CD14-positive monocyte (primary cell): ENCODE results near the gene SETD1B. TPM values are rescaled to one million over a fixed set of nuclear protein-coding genes. Genes with fewer than 3 reads are reported as not detected.

Experiments used
- DNase-seq, 3 donors: peaks; one replicate each; pipeline ENCODE4 v3.0.0-alpha.2; 2011 to 2022
- H2AFZ ChIP-seq: 2 replicates; pipeline ENCODE4 v1.6.0; 2012; ENCODE audit warnings: mild to moderate bottlenecking, low read depth, low read length, inconsistent platforms; ENCODE audit not compliant: insufficient read depth, poor library complexity, severe bottlenecking
- H3K27ac ChIP-seq, 2 donors: 1 replicate in 1 of 2; 2 replicates in 1 of 2; pipeline ENCODE4 v1.5.1; 2012 to 2013; ENCODE audit warnings: low read length in 2 of 2, control low read depth in 1 of 2, inconsistent platforms in 1 of 2, low read depth in 1 of 2, mild to moderate bottlenecking in 1 of 2
- H3K27me3 ChIP-seq, 2 donors: one replicate each; pipeline versions ENCODE4 v1.6.0 to v1.6.1; 2011 to 2013; ENCODE audit warnings: low read length in 2 of 2; ENCODE audit not compliant: control insufficient read depth in 2 of 2, insufficient read depth in 2 of 2
- H3K36me3 ChIP-seq, 2 donors: replicated peaks in 1 of 2; 1 replicate in 1 of 2; 2 replicates in 1 of 2; pipeline versions ENCODE4 v1.5.1 to v1.6.1; 2012 to 2013; ENCODE audit warnings: low read length in 2 of 2, control low read depth in 1 of 2, inconsistent platforms in 1 of 2, mild to moderate bottlenecking in 1 of 2; ENCODE audit not compliant: insufficient read depth in 2 of 2, control insufficient read depth in 1 of 2
- H3K4me1 ChIP-seq, 2 donors: 1 replicate in 1 of 2; 2 replicates in 1 of 2; pipeline versions ENCODE4 v1.5.1 to v1.6.1; 2012 to 2013; ENCODE audit warnings: low read length in 2 of 2, control low read depth in 1 of 2, inconsistent platforms in 1 of 2, mild to moderate bottlenecking in 1 of 2, moderate library complexity in 1 of 2; ENCODE audit not compliant: insufficient read depth in 2 of 2, control insufficient read depth in 1 of 2
- H3K4me2 ChIP-seq: replicated peaks from 2 replicates; pipeline ENCODE3; 2012; ENCODE audit warnings: low read length, moderate library complexity, mild to moderate bottlenecking; ENCODE audit not compliant: poor library complexity, severe bottlenecking; ENCODE audit errors: extremely low read depth
- H3K4me3 ChIP-seq, 3 experiments: fragments of 200-600 bp in 1 of 3; sonication (generic) in 1 of 3; replicated peaks in 1 of 3; 1 replicate in 2 of 3; 2 replicates in 1 of 3; pipeline ENCODE4 v1.5.1; 2011 to 2013; ENCODE audit warnings: low read length in 3 of 3, mild to moderate bottlenecking in 3 of 3, control low read depth in 2 of 3, low read depth in 2 of 3, inconsistent platforms in 1 of 3, moderate library complexity in 1 of 3
- H3K79me2 ChIP-seq: 2 replicates; pipeline ENCODE4 v1.6.0; 2012; ENCODE audit warnings: mild to moderate bottlenecking, control low read depth, inconsistent platforms, low read length, moderate library complexity; ENCODE audit not compliant: insufficient read depth
- H3K9ac ChIP-seq: 2 replicates; pipeline ENCODE4 v1.6.0; 2017; ENCODE audit warnings: low read length, mild to moderate bottlenecking; ENCODE audit not compliant: insufficient read depth, poor library complexity, severe bottlenecking
- H3K9me3 ChIP-seq, 2 donors: replicated peaks in 1 of 2; 1 replicate in 1 of 2; 2 replicates in 1 of 2; pipeline versions ENCODE4 v1.5.1 to v1.6.1; 2012 to 2013; ENCODE audit warnings: low read length in 2 of 2, control low read depth in 1 of 2; ENCODE audit not compliant: control insufficient read depth in 1 of 2, insufficient read depth in 1 of 2
- H4K20me1 ChIP-seq: 2 replicates; pipeline ENCODE4 v1.6.0; 2012; ENCODE audit warnings: mild to moderate bottlenecking, low read length, control low read depth, moderate library complexity; ENCODE audit not compliant: insufficient read depth
- H3K27ac Mint-ChIP-seq, 7 donors: one replicate each; pipeline ENCODE4 v1.8.0; 2020; ENCODE audit warnings: mild to moderate bottlenecking in 7 of 7, mixed read lengths in 7 of 7, moderate library complexity in 6 of 7, inconsistent platforms in 2 of 7
- H3K27me3 Mint-ChIP-seq, 3 donors: one replicate each; pipeline ENCODE4 v1.8.0; 2021 to 2022; ENCODE audit warnings: low read depth in 3 of 3, mild to moderate bottlenecking in 3 of 3, mixed read lengths in 3 of 3, moderate library complexity in 3 of 3, inconsistent platforms in 1 of 3
- H3K36me3 Mint-ChIP-seq, 2 donors: one replicate each; pipeline ENCODE4 v1.8.0; 2020; ENCODE audit warnings: mixed read lengths in 2 of 2, inconsistent platforms in 1 of 2, mild to moderate bottlenecking in 1 of 2
- H3K4me1 Mint-ChIP-seq: one replicate; pipeline ENCODE4 v1.8.0; 2020; ENCODE audit warnings: mild to moderate bottlenecking, mixed read lengths
- H3K4me3 Mint-ChIP-seq, 2 donors: one replicate each; pipeline ENCODE4 v1.8.0; 2020; ENCODE audit warnings: mild to moderate bottlenecking in 2 of 2, mixed read lengths in 2 of 2, moderate library complexity in 1 of 2
- H3K9me3 Mint-ChIP-seq, 7 donors: one replicate each; pipeline ENCODE4 v1.8.0; 2020 to 2022; ENCODE audit warnings: mixed read lengths in 7 of 7, mild to moderate bottlenecking in 6 of 7, moderate library complexity in 6 of 7, inconsistent platforms in 2 of 7
- CTCF ChIP-seq: fragments of 200-600 bp; IDR thresholded peaks from one replicate; pipeline ENCODE4 v1.8.0; 2022; ENCODE audit warnings: antibody characterized with exemption, mild to moderate bottlenecking
- WGBS: methylation state at CpG from one replicate; pipeline ENCODE4 v1.1.5; 2013; ENCODE audit warnings: missing lambda C conversion rate; ENCODE audit not compliant: insufficient coverage; 5-methylcytosine and 5-hydroxymethylcytosine counted together
- intact Hi-C, 2 donors: fragments of 100-400 bp; cut with micrococcal nuclease; formaldehyde crosslinking; loops; one replicate each; pipeline versions ENCODE4 v1.15.0 to v1.15.1; 2023
- polyA plus RNA-seq, 3 donors: library from polyadenylated mRNA; depleted of rRNA in 1 of 3; unstranded in 2 of 3; stranded (reverse) in 1 of 3; fragments of 300-500 nt in 2 of 3; fragments of >200 nt in 1 of 3; fragmentation: Illumina TruSeq in 2 of 3; gene quantifications; 1 replicate in 2 of 3; 2 replicates in 1 of 3; pipeline ENCODE4 v1.2.3, GENCODE V29; 2012 to 2021

The SETD1B gene
- polyA plus RNA-seq, 3 donors: 0.28 to 9.0 (median 0.60) TPM

- peaks cover 0 to 3% (median 0%) of the 10 kb centered on the region in 7 donors for H3K9me3 Mint-ChIP-seq
- peaks cover 43% of the 10 kb centered on the region for H3K4me1 Mint-ChIP-seq
- peak overlapping the region in 1 of 2 donors; percentile 35 for H3K4me3 Mint-ChIP-seq
- TF ChIP-seq CTCF: no peak
- peaks cover 61 to 83% of the 10 kb centered on the region in 2 donors for H3K4me1 ChIP-seq
- no peaks in the 10 kb centered on the region for H3K9me3 ChIP-seq
- H3K36me3 ChIP-seq: peaks cover 28 to 30% of the 10 kb centered on the region in 2 donors
- H3K27me3 Mint-ChIP-seq: no peaks in the 10 kb centered on the region
- H3K27me3 ChIP-seq: no peaks in the 10 kb centered on the region
- peak overlapping the region in 6 of 7 donors; percentile 14 to 72 (median 48) for H3K27ac Mint-ChIP-seq
- H3K4me3 ChIP-seq: peak overlapping the region in 1 of 3 experiments; percentile 100
- H3K79me2 ChIP-seq: peaks cover 77% of the 10 kb centered on the region
- peak overlapping the region; percentile 30 for H3K4me2 ChIP-seq
- DNase-seq: peak in 1 of 3 donors; percentile 41
- H3K36me3 Mint-ChIP-seq: peaks cover 21 to 38% of the 10 kb centered on the region in 2 donors
- H3K27ac ChIP-seq: peak overlapping the region in 1 of 2 donors; percentile 9
- H3K9ac ChIP-seq: no peak overlapping the region
- peaks cover 59% of the 10 kb centered on the region for H4K20me1 ChIP-seq
- intact Hi-C loops: loop anchor here (5.0 to 10.0 kb wide), 2 partner anchors 90 to 288 kb away; partner anchors contain the start of gene PSMD9 (in 1 of the 2)
- 90% methylated on average over 5 of the region's 39 CpGs for WGBS
- no peak overlapping the region for H2AFZ ChIP-seq
Observed at GRCh38 chr12:121796855-121797751, 6.7 kb upstream of the SETD1B start.

- H3K4me3 ChIP-seq: peak overlapping the region in 1 of 3 experiments; percentile 100
- WGBS: 62% methylated on average over 13 of the region's 19 CpGs
- no peak overlapping the region for H3K9ac ChIP-seq
Observed at GRCh38 chr12:121797937-121798786, 5.6 kb upstream of the SETD1B start.

More at GRCh38 chr12:121797937-121798786, 5.6 kb upstream of the SETD1B start:
- H3K36me3 Mint-ChIP-seq: peaks cover 18 to 35% of the 10 kb centered on the region in 2 donors
- TF ChIP-seq CTCF: no peak
- no peaks in the 10 kb centered on the region for H3K27me3 Mint-ChIP-seq
- Histone ChIP-seq H3K79me2 (peaks cover 73% of the 10 kb centered on the region), H3K9me3 (no peaks in the 10 kb centered on the region), H3K27me3 (no peaks in the 10 kb centered on the region), H2AFZ (no peak overlapping the region), H3K4me2 (peak overlapping the region; percentile 89), H3K27ac (peak overlapping the region in 1 of 2 donors; percentile 94), H3K36me3 (peaks cover 28 to 30% of the 10 kb centered on the region in 2 donors), H3K4me1 (peaks cover 50 to 78% of the 10 kb centered on the region in 2 donors), H4K20me1 (peaks cover 59% of the 10 kb centered on the region)
- peak overlapping the region; percentile 32 to 95 (median 81) for H3K27ac Mint-ChIP-seq
- intact Hi-C loops: loop anchor here (5.0 to 10.0 kb wide), 2 partner anchors 89 to 287 kb away; partner anchors contain the start of gene PSMD9 (in 1 of the 2)
- H3K4me3 Mint-ChIP-seq: peak overlapping the region; percentile 49 to 81
- peaks cover 40% of the 10 kb centered on the region for H3K4me1 Mint-ChIP-seq
- peaks cover 0 to 3% (median 0%) of the 10 kb centered on the region in 7 donors for H3K9me3 Mint-ChIP-seq
- no peak for DNase-seq
